Measurements from ENCODE around the gene SMOC1.

GRCh38 chr14:69987406-69988121 lies 108.3 kb downstream of the SMOC1 start:
- no peak for TF ChIP-seq CTCF (conservative IDR thresholded peaks at IDR 0.05; ENCODE audit: low read depth, low read length)
- no peak for TF ChIP-seq EZH2 (IDR thresholded peaks at IDR 0.05; ENCODE audit: low read length, unreplicated experiment)
- no peak for TF ChIP-seq EZH2phosphoT487 (IDR thresholded peaks at IDR 0.05; ENCODE audit: borderline replicate concordance, low read length)

All from PC-3 (cell line).